HG02642 (cell line): ENCODE results near the gene EIF2S3B.
"Not testable (repeated sequence)": the region's sequence is repeated elsewhere in the genome, so short reads cannot be mapped to it uniquely, and the experiment has no call there.

Experiments used
- ATAC-seq: cut with Tn5 transposase; IDR thresholded peaks from one replicate; pipeline ENCODE4 v1.9.1; 2021; ENCODE audit warnings: mild to moderate bottlenecking; ENCODE audit not compliant: unreplicated experiment, poor library complexity

EIF2S3B gene

DNA sequence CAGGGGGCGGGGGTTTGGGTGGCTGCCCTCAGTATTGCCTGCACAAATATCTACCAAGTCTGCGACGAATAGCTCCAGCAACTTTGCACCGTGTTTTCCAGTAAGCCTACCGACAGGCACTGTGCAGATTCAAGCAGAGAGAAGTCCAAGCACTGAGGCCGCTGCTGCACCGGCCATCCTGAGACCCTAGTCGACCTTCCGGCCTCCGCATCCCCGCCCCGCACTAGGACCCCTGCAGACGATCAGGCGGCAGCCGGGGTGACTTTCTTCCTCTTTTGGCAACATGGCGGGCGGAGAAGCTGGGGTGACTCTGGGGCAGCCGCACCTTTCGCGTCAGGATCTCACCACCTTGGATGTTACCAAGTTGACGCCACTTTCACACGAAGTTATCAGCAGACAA is at the start of gene EIF2S3B:
Gene EIF2S3B (plus strand): TSS at position 271 of the 400 bp plus-strand sequence. CDS start 13 bp downstream, at position 284.
- no peak for ATAC-seq

DNA sequence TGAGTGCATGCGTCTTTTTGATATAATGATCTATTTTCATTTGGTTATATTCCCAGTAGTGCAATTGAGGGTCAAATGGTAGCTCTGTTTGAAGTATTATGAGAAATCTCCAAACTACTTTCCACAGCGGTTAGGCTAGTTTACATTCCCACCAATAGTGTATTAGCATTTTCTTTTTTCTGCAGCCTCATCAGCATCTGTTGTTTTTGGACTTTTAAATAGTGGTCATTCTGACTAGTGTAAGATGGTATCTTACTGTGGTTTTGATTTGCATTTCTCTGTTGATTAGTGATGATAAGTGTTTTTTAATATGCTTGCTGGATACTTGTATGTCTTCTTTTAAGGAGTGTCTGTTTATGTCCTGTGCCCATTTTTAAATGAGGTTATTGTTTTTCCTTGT is 48.8 kb upstream of the EIF2S3B start:
- ATAC-seq: no peak

DNA sequence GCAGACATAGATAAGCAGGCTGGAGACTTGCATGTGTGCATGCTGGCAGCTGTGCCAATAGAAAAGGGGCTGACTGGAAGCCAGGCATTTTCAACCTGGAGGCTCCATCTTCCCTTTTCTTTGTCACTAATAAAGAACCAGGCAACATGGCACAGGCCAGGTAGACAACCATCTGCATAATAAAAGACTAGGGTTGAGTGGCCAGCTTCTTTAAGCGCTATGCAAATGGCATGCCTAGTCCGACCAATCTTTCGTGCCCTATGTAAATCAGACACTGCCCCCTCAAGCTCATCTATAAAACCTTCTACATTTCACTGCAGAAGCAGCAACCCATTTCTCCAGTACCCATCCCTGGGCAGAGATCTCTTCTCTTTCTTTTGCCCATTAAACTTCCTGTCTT is 47.9 kb upstream of the EIF2S3B start:
- no peak for ATAC-seq

DNA sequence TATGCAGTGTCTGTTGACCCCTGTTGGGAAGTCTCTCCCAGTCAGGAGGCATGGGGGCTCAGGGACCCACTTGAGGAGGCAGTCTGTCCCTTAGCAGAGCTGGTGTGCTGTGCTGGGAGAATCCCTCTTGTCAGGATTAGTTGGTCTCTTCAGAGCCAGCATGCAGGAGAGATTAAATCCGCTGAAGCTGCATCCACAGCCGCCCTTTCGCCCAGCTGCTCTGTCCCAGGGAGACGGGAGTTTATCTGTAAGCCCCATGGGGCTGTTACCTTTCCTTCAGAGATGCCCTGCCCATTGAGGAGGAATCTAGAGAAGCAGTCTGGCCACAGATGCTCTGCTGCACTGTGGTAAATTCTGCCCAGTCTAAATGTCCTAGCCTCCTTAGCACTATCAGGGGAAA is 39.4 kb upstream of the EIF2S3B start:
- no peak for ATAC-seq

DNA sequence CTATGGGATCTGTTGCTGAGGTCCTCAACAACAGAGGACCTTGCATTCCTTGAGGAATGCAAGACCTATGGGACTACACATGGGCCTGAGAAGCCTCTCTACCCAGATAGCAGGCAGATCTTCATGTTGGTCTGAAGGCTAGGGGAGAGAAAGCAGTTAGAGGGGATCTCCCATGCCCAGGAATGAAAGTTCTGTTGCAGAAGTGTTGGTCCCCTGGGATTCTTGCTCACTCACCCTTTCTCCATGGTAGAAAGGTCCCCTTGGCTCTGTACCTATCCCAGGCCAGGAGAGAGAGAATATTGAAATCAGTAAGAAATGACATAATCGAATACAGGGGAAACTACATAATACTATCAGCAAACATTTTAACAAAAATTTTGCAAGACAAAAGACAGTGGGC is 36.0 kb upstream of the EIF2S3B start:
- ATAC-seq: no peak

DNA sequence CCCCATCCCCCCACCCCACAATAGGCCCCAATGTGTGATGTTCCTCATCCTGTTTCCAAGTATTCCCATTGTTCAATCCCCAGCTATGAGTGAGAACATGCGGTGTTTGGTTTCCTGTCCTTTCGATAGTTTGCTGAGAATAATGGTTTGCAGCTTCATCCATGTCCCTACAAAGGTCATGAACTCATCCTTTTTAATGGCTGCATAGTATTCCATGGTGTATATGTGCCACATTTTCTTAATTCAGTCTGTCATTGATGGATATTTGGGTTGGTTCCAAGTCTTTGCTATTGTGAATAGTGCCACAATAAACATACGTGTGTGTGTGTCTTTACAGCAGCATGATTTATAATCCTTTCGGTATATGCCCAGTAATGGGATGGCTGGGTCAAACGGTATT is 32.9 kb upstream of the EIF2S3B start:
- ATAC-seq: not testable (repeated sequence)

DNA sequence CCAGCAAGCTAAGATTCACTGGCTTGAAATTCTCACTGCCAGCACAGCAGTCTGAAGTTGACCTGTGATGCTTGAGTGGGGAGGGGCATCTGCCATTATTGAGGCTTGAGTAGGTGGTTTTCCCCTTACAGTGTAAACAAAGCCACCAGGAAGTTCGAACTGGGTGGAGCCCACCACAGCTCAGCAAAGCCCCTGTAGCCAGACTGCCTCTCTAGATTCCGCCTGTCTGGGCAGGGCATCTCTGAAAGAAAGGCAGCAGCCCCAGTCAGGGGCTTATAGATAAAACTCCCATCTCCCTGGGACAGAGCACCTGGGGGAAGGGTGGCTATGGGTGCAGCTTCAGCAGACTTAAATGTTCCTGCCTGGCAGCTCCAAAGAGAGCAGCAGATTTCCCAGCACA is 23.8 kb upstream of the EIF2S3B start:
- ATAC-seq: not testable (repeated sequence)

DNA sequence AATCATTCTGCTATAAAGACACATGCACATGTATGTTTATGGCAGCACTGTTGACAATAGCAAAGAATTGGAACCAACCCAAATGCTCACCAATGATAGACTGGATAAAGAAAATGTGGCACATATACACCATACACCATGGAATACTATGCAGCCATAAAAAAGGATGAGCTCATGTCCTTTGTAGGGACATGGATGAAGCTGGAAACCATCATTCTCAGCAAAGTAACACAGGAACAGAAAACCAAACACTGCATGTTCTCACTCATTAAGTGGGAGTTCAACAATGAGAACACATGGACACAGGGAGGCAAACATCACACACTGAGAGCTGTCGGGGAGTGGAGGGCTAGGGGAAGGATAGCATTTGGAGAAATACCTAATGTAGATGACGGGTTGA is 18.4 kb upstream of the EIF2S3B start:
- not testable (repeated sequence) for ATAC-seq

DNA sequence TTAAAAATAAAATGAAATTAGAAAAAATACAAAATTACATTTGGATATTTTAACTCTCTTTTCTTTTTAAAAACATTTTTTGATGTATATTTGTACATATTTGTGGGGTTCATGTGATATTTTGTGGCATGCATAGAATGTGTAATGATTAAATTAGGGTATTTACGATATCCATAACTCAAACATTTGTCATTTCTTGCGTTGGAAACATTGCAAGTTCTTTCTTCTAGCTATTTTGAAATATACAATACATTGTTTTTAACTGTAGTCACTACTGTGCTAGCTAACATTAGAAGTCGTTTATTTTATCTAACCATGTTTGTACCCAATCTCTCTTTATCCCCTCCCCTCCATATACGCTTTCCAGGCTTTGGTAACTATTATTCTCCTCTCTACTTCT is 13.9 kb upstream of the EIF2S3B start:
- ATAC-seq: no peak

DNA sequence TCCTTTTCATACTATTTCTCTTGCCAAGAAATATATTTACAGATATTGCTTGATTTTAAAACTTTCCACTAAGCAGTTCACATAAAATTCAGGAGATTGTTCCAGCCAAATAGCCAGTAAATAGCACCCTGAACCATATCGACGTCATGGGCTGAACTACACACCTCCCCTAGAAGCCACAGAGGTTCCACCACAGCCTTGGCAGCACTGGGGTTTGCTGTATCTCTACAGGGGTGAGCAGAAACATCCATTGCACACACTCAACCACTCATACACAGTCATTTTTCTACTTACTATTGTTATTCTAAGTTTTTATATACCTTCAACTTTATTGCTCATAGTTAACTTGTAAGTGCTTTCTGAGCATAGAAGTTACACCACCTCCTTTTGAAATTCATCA is 8.1 kb upstream of the EIF2S3B start:
- ATAC-seq: no peak

DNA sequence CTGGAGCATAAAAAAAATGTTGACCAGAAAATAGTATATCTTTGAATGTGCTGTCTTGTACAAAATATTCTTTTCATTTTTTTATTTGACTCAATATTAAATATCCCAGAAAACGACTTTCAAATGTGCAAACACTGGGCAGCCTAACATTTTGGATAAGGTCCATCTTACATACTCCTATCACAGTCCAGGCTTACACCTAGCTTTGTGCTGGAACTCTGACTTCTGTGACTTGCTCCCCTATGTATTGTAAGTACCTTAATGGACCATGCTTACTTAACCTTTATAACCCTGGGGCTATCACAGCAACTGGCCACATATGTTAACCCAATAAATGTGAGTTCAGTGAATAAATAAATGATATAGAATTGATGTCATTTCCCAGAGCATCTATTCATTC is 7.6 kb upstream of the EIF2S3B start:
- no peak for ATAC-seq

DNA sequence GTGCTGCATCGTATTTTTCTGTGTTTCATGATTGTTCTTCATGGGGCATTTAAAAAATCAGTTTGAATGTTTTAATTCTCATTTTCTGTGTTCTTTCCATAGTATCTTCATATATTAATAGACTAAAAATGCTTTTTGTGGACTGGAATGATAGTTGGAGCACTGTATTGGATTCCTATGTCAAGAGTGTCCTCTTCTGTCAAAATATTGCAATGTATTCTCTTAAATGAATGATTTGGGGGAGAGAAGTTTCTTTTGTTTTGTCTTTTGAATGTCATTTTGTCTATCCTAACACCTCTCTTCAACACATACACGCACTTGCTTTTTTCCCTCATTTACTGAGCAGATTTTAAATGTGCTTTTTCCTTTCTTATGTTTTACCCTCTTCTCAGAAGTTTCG is 4.7 kb upstream of the EIF2S3B start:
- no peak for ATAC-seq

DNA sequence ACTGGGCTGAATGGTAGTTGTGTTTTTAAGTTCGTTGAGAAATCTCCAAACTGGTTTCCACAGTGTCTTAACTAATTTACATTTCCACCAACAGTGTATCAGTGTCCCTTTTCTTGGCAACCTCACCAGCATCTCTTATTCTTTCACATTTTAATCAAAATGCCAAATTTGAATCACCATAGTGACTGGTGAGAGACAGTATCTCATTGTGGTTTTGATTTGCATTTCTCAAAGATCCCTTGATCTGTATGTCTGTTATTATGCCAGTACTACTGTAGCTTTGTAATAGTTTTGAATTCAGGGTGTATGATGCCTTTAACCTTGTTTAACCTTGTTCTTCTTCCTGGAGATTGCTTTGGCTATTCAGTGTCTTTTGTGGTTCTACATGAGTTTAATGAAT is 2.2 kb upstream of the EIF2S3B start:
- ATAC-seq: no peak

DNA sequence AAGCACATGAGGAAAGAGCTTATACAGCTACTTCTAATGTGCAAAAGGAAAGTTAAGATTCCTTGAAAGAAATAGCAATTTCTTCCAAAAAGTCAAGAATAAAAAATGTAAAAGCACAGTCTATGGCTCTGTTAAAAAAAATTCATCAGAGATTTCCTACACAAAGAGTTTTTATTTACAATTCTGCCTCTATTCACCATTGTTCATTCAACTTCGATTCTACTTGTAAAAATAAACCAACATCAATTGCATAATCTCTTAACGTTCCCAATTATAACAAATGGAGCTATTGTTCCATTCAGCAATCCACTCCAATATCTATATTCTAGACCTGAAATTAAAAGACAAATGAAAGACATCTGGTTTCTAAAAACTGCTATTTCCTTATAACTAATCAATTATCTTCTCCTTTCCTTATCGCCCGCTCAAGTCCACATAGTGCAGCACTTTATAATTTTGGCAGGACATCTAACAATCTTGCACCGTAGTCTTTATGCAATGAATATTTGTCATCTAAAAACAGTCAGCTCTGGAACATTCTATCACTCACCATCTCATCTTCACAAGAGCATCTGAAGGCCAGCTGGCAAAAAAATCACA is 6.2 kb downstream of the EIF2S3B start:
- ATAC-seq: no peak

DNA sequence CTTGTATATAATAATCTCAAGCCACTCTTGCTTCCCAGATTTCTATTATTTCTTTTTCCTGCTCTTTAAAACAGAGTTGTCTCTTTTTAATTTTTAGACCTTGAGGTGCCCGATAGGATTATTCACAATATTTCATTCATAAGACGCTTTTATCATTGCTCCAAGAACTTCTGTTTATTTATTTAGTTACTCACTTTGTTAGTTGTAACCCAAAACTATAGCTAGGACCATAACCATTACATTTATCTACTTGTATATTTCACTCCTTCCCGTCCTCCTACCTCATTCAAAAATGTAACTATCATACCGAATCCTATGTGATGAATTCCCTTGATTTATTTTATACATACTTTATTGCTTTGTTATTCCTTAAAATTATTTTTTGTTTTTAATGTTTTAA is 7.1 kb downstream of the EIF2S3B start:
- ATAC-seq: no peak

DNA sequence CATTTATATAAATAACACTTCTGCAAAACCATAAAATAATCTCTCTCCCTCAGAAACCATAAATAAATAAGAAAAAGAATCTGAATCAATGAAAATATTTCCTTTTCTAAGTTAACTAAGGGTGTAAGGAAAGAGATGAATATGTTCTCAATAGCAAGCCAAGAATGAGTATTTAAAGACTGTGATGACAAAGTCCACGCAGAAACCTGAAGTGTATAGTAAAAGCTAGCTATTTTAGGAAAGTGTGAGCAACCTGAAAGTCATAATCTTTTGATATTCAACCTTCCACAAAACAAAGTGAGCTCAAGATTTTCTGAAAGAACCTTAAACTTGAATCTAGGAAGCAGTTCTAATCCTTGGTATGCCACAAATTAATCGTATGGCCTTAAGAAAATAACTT is 15.9 kb downstream of the EIF2S3B start:
- no peak for ATAC-seq

DNA sequence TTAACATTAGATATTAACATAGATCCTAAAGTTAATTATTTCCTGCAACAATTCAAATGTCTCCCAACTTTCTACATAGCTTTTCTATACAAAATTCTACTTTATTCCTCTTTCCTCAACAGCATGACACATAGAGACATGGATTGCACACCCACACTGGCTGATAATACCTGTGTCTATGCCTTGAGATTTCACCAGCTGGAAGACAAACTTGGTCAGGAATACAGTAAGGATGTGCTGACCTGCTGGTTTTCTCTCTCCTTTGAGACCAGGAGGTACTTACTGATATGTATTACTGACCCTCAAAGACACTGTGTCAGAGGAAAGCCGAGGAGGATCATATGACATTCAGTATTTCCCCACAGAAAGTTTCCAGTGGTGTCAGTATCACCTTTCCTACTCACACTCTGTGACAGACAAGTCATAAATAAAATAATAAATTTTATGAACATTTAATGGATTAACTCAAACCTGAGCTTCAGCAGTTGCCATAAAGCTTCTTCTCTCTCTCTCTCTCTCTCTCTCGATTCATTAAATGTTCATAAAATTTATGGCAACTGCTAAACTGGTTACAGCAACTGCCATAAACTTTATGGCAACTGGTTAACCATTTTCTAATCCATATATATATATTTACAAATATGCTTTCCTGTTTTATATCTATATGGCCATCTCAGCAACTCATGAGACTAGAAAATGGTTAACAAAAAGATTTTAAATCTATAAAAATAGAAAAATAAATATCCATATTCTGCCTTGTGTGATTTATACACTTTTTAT is 22.7 kb downstream of the EIF2S3B start:
- ATAC-seq: no peak

DNA sequence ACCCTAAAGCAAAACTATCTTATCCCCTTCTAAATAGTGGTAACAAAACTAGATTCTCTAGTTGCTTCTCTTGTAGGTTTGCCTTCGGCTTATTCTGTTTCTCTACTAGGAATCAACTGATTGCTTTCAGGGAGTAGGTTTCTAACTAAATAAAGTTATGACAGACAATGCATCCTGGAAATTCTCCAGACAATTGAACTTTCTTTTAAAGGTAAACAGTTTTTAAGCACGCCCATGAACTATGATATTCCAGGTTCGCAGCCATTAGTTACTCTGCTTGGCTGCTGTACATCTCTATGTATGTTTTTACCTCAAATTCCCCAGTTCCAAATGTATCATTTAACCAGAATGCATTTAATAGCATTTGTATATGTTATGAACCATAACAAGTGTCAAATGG is 23.9 kb downstream of the EIF2S3B start:
- ATAC-seq: no peak

DNA sequence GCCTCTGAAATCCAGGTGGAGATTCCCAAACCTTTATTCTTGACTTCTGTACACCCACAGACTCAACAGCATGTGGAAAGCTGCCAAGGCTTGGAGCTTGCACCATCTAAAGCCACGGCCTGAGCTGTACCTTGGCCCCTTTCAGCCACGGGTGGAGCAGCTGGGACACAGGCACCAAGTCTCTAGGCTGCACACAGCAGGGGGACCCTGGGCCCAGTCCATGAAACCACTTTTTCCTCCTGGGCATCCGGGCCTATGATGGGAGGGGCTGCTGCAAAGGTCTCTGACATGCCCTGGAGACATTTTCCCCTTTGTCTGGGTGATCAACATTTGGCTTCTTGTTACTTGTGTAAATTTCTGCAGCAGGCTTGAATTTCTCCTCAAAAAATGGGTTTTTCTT is 32.0 kb downstream of the EIF2S3B start:
- ATAC-seq: no peak

DNA sequence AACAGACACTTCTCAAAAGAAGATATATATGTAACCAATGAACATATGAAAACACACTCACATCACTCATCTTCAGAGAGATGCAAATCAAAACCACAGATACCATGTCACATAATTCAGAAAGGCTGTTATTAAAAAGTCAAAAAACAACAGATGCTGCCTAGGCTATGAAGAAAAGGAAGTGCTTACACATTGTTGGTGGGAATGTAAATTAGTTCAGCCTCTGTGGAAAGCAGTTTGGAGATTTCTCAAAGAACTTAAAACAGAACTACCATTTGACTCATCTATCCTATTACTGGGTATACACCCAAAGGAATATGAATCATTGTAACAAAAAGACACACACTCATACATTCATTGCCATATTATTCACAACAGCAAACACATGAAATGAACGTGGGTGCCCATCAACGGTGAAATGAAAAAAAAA is 35.1 kb downstream of the EIF2S3B start:
- peak; percentile 92 for ATAC-seq

DNA sequence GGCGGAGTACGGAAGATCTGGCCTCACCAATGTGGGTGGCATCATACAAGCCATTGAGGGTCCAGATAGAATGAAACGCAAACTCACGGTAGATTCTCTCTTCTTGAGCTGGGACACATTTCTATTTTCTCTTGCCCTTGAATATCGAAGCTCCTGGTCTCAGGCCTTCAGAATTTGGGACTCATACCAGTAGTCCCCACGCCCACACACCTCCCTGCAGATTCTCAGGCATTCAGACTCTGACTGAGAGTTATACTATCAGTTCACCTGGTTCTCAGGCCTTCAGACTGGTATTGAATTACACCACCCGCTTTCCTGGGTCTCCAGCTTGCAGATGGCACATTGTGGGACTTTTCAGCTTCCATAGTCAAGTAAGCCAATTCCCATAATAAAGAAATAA is 37.8 kb downstream of the EIF2S3B start:
- ATAC-seq: peak; percentile 45

DNA sequence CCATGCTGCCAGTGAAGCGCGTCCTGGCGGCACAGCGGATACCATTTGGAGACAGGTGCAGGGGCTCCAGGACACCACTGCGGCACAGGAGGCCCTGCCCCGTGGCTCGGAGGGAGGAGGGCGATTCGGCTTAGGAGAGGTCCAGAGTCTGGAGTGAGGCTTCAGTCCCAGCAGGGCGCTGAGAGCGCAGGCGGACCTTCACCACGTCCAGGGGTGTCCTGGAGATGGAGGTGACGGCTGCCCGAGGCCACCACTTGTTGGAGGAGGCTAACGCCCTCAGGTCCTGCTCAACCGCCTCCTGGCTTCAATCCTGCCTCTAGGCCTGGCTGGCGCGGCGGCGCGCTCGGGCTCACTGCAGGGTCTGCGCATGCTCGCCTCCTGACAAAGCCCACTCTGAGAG is 45.7 kb downstream of the EIF2S3B start:
- no peak for ATAC-seq
